Fibroblast of skin of right quadriceps (primary cell): ENCODE results near the gene CDHR4.
"Not testable (repeated sequence)": the region's sequence is repeated elsewhere in the genome, so short reads cannot be mapped to it uniquely, and the experiment has no call there.

Experiments used
- DNase-seq: peaks from one replicate; pipeline ENCODE4 v3.0.0-alpha.2; 2013

Gene CDHR4

DNA sequence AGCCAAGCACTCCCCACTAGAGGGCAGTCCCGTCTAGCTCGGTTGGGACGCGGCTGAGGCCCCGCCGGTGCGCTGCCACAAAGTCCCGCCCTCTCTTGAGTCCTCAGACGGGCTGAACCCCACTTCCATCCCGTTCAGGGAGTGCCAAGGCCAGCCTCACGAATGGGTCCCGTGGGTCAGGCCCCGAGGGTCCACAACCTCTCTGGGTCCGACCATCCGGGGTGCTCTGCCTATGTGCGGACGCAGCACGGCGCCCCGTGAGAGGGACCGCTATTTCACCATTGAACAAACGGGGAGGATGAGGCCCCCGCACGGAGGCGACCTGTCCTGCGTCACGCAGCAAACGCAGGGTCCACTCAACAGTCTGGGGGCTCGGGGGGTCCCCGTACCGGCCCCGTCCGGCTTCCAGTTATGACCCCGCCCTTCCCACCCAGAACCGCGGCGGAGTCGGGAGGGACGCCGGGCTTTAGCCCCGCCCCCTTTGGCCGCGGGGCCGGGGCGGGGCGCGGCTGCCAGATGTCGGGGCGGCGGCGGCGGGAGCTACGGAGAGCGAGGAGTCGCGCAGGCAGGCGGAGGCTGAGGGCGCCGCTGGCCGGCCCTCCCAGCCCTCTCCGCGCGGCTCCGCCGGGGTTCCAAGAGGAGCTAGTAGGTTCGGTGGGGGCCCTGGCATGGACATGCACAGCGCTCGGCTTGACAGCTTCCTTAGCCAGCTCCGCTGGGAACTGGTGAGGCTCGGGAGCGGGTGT, 3.2 kb upstream of the CDHR4 start, which contains the start of gene INKA1:
INKA1 (plus strand) TSS at position 543 of the 746 bp plus-strand sequence; CDS start at position 675, 132 bp downstream.
- peak; percentile 80 for DNase-seq

- DNase-seq, result no peak
Measured at GRCh38 chr3:49801160-49801559, 1.5 kb upstream of the CDHR4 start.

DNA sequence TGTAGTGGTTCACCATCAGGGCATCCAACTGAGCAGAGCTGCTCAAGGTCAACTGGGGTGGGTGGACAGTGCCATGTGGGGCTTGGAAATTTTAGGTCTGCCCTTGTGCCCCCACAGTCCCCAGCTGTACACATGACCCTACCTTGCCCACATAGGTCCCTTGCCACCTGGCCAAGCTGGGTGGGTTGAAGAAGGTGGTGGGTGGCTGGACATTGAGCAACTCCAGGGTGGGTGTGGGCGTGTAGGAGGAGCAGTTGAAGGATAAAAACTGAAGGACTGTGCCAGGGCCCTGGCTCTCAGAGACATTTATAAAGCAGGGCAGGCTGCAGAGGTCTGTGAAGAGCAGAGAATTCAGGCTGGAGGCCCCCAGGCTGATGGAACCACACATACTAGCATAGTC, 568 bp downstream of the CDHR4 start:
- no peak for DNase-seq

DNA sequence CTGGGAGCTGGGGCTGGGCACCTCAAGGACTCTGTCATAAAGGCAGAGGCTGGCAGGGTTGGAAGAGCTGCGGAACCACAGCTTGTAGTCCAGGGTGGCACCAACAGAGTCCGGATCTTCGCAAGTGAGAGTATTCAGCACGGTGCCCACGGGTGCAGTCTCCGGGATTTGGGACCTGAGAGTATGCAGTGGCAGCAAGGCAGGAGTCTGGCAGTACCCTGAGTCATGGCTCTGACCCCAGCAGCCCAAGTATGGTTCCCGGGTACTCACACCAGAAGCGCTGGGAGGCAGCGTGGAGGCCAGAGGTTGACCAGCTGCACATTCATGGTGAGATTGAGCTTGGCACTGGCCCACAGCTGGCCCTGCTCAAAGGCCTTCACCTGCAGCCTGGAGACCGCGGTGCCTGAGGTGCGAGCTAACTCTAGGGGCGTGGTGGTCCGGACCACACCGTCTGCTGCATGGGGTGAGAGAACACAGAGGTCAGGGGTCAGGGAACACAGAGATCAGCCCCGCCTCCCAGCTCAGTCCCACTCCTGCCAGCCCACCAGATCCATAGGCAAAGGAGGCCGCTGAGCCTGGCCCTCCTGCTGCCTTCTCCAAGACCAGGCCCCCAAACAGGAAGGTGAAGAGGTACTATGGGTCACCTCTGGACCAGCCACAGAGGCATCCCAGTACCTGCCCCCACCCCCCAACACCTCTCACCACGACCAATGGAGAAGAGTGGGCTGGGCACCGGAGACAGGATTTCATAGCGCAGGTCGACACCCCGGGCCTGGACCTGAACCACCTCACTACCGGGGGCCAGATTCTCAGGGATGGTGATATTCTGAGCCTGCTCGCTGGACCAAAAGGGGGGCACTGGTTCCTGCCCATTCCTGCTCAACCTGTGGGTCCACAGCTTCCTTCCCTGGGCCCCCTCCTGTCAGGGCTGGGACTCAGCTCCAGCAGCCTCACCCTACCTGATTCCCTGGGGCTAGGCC, 4.5 kb downstream of the CDHR4 start:
- no peak for DNase-seq

- no peak for DNase-seq
Measured at GRCh38 chr3:49794431-49794830, 5.2 kb downstream of the CDHR4 start.

DNA sequence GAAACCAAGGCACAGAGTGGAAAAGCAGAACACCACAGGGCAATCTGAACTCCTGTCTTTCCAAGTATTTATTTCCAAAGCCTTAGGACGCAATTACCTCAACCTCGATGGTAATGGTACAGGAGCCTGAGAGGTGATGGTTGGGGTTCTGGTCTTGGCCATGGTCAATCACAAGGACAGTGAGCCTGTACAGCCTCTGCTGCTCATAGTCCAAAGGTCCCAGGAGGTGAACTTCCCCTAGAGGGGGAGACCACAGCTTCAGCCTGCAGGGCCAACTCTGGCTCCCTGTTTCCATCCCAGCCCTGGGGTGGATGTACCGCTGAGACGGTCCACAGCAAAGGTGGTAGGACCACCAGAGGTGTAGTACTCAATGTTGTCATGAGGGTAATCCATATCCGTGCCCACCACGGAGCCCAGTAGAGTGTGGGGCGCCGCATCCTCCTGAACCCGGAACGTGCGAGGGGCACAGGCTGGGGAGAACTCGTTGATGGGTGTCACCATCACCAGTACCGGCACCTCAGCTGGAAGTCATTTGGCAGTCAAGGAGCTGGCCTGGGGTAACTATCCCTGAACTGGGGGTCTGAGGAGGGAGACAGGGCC, 6.1 kb downstream of the CDHR4 start:
- DNase-seq, result no peak

DNA sequence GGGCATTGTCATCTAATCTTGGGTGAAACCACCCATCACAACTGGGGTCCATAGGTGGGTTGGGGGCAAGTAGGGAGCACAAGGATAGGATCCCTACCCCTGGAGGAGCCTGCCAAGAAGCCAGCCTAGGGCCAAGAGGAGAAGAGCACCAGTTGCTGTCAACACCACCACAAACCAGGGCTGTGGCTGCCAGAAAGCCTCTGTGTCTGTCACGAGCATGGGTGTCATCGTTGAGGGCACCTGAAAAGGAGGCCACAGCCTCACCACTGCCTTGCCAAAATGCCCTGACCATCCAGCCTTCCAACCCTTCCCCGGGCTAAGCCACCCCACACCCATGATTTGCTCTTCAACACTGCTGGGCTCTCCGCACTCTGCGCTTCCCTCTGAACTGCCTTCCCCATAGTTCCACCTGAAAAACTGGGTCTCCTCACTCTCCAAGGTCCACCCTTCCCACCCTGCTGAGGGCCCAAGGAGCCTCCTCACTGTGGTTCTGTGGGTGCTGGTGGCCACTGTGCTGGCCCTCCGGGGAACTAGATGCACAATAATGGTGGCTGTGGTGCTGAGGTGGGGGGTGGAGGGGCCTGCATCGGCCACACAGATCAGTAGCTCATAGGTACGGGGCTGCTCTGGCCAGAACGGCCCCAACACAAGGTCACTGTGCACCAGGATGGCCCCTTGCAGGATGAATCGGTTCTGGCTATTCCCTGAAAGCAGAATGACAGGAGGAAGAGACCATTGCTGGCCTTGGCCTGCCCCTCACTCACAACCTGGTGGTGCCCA, 7.1 kb downstream of the CDHR4 start:
- DNase-seq, result no peak

GRCh38 chr3:49791571-49791970, 8.1 kb downstream of the CDHR4 start:
- DNase-seq, result no peak

DNA sequence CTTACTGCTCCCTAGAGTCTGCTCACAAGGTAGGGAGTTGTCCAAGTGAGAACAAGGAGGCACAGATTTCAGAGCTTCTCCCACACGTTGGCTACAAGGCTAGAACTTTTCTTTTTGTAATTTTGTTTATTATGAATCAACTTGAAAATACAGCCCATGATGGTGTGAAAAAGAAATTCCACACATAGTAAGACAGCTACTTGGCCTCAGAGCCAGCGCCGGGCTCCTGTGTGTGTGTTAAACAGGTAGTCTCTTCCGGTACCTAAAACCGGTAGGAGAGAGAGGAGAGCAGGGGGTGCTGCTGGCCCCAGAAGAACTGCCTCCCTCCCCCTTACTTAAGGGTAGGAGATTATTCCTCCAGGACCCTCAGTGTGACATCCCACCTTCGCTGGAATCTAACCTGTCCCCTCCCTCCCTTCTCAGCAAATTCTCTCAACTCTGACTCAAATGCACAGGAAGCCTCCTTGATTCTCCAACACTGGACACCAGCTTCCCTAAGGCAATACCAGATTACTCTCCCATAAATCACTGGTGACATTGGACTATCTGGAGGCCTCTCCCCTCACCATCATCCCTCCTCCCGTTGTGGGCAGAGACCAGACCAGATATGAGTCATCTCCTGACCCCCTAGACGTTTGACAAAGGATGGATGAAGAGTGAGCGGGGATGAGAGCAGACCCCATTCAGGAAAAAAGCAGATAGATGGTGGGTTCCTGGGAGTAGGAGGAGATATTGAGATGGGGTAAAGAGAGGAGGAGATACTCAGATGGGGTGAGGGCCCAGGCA, 8.9 kb downstream of the CDHR4 start:
- DNase-seq, result peak; percentile 22

- DNase-seq, result no peak
Measured at GRCh38 chr3:49788056-49788455, 11.6 kb downstream of the CDHR4 start.

DNA sequence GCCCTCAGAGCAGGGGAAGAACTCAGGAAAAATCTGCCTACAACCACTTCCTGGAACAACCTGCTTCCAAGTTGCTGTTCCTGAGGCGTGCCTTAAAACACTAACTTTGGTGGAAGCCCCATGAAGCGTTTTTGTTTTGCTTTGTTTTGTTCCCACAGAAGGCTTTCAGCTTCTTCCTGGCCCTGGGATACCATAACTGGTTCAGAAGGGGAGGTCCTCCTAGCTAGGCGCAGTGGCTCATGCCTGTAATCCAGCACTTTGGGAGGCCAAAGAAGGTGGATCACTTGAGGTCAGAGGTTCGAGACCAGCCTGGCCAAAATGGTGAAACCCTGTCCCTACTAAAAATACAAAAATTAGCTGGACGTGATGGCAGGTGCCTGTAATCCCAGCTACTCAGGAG, 12.1 kb downstream of the CDHR4 start:
- no peak for DNase-seq

DNA sequence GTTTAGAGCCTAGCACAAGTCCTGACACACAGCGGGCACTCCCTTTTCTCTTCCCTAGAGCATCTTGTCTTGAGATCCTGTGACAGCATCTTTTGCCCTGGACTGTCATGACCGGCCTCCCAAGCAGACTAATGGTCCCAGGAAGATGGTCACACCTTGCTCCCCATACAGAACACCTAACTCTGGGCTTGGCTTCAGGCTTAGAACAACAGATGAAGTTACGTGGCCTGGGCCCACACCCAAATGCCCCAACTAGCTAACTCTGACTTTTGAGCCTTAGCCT, 12.6 kb downstream of the CDHR4 start:
- no peak for DNase-seq

- DNase-seq, result peak; percentile 100
Measured at GRCh38 chr3:49786357-49787181, 13.1 kb downstream of the CDHR4 start, which contains the start of gene IP6K1. IP6K1 (minus strand) TSS chr3:49786542; CDS start chr3:49748040, 38,502 bp downstream.

DNA sequence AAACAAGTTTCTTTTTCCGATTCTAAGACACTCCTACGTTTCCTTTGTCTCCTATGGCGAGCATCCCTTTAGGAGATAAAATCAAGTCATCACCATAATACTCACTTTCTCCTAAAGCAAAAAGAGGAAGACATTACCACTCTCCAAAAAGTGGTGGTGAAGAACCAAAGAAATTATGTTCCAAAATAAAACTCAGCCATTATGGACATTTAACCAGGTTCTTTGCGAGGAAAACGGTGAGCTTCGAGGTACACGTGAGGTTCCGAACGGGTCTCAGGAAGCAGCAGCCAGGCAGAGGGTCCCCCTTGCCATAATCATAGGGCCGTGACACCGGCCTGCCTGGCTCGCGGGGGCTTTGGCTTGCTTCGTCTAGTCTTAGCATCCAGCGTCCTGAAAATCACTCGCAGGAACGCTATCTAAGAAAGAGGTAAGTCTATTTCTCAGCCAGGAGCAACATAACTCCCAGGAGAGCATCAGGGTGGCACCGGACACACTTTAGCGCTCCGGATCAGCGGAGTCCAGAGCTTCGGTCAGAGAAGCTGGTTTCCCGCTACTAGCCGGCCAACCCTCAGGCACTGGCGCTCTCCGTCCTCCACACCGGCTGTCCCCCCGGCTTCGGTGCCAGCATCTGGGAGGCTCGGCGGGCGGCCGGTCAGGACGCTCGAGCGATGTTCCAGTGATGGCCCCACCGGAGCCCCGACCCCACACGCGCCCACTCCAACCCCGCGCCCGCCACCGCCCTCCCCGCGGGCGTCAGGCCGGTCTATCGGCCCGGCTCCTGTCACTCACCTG, 13.9 kb downstream of the CDHR4 start:
- peak; percentile 17 for DNase-seq

GRCh38 chr3:49782277-49782676, 17.4 kb downstream of the CDHR4 start:
- DNase-seq, result not testable (repeated sequence)

DNA sequence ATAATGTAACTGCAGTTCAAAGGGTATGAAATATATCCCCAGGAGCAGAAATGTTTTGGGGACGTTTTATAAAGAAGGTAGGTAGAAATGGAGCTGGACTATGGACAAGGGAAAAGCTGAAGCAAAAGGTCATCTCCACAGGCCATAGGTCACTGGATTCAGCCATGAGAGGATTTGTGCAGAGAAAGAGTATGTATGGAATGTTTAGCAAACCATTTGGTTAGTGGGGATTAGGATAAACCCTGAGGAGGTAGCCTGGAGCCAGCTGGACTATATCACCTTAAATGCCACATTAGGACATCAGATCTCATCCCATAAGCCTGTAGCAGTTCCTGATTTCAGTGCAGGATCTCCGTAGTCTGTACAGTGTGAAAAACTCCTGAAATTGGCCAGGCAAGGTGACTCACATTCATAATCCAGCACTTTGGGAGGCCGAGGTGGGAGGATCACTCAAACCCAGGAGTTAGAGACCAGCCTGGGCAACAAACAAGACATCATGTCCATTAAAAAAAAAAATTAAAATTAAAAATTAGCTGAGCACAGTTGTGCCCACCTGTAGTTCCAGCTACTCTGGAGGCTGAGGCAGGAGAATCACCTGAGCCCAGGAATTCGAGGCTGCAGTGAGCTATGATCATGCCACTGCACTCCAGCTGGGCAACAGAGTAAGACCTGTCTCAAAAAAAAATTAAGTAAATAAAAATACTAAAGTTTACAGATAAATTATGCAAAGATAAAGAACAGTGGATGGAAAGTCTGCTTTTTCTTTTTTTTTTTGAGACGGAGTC, 18.1 kb downstream of the CDHR4 start:
- no peak for DNase-seq

DNA sequence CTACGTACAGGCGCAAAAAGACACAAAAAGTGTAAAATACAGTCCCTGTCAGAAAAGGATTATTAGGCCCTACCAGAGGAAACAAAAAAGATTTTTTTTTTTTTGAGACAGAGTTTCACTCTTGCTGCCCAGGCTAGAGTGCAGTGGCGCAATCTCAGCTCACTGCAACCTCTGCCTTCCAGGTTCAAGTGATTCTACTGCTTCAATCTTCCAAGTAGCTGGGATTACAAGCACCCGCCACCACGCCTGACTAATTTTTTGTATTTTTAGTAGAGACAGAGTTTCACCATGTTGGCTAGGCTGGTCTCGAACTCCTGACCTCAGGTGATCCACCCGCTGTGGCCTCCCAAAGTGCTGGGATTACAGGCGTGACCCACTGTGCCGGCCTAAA, 18.7 kb downstream of the CDHR4 start:
- DNase-seq, result not testable (repeated sequence)

DNA sequence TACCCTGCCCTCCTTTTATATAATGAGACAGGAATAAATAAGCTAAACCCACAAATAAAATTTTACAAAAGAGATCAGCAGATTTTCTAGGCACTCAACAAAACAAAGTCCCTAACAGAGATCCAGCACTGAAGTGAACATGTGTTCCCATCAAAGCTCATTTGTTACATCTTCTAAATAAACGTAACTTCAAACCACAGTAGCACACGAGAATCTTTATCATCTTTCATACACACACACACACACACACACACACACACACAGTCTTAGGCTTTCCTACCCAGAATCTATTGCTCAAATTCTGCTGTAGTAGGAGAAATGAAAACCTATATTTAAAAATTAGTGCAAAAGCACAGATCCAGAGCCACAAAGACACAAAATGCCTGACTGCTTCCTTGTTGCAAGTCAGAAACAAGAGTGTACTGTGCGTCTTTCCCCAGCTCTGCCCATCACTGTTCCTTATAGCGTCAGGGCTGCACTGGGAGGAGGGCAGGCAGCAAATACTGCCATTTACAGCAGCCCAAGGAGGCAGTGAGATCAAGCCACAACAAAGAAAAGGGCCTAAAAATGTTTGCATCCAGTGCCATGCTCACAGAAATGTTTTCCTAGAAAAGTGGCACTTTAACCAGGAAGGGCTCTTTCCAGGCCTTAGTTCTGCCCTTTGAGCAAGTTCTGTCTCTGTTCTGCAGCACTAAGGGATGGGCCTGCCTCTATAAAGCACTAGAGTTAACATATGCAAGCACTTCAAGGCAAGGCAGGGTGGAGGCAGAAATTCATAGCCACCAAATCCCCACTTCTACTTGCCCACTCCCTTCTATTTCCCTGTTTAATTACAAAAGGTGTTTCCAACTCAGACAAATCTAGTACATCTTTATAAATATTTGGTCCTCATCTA, 19.3 kb downstream of the CDHR4 start:
- DNase-seq, result no peak
